SK-N-SH (cell line): Measurements from ENCODE around the gene NDUFS7. TPM values are rescaled to one million over a fixed set of nuclear protein-coding genes. Genes with fewer than 3 reads are reported as not detected.

Experiments used
- CTCF ChIA-PET: fragments of 300-600, 350-600 bp; formaldehyde crosslinking; extraction: SDS; loops from one replicate; lab custom pipeline; 2021; lab: Yijun Ruan, JAX
- POLR2A ChIA-PET: fragments of 350-600 bp; sonication (Branson Sonifier 250); formaldehyde crosslinking; extraction: SDS; loops from one replicate; lab custom pipeline; 2020; ENCODE audit warnings: antibody characterized with exemption, inconsistent platforms; lab: Yijun Ruan, JAX
- DNase-seq: peaks from one replicate; pipeline ENCODE4 v3.0.0; 2012
- H2AFZ ChIP-seq: fragments of 200-600 bp; sonication (generic); 2 replicates; pipeline ENCODE4 v1.8.1; 2016; ENCODE audit warnings: antibody characterized with exemption, mild to moderate bottlenecking, low read depth
- H3F3A ChIP-seq: fragments of 200-600 bp; sonication (generic); replicated peaks from 2 replicates; pipeline ENCODE3; 2016; ENCODE audit warnings: antibody characterized with exemption, mild to moderate bottlenecking; ENCODE audit not compliant: insufficient read depth
- H3K27ac ChIP-seq, 2 experiments: fragments of 200-500 bp in 1 of 2; fragments of 200-600 bp in 1 of 2; sonication (Bioruptor generic) in 1 of 2; sonication (generic), shearing (Covaris generic) in 1 of 2; 2 replicates each; pipeline versions ENCODE4 v1.5.1 to v1.6.1; 2014 to 2016; ENCODE audit warnings: low read depth in 2 of 2, inconsistent platforms in 1 of 2, low read length in 1 of 2, mild to moderate bottlenecking in 1 of 2, mixed read lengths in 1 of 2
- H3K27me3 ChIP-seq: fragments of 200-600 bp; sonication (generic), shearing (Covaris generic); 2 replicates; pipeline ENCODE4 v1.6.1; 2016; ENCODE audit warnings: mixed run types; ENCODE audit not compliant: insufficient read depth
- H3K36me3 ChIP-seq, 2 experiments: fragments of 200-500 bp in 1 of 2; fragments of 200-600 bp in 1 of 2; sonication (Bioruptor generic) in 1 of 2; sonication (generic) in 1 of 2; replicated peaks in 1 of 2; 2 replicates each; pipeline versions ENCODE3 to v1.5.1; 2014 to 2016; ENCODE audit warnings: low read length in 1 of 2, mild to moderate bottlenecking in 1 of 2; ENCODE audit not compliant: insufficient read depth in 2 of 2, control insufficient read depth in 1 of 2
- H3K4me1 ChIP-seq, 2 experiments: fragments of 200-500 bp in 1 of 2; fragments of 200-600 bp in 1 of 2; sonication (Bioruptor generic) in 1 of 2; sonication (generic), shearing (Covaris generic) in 1 of 2; 2 replicates each; pipeline versions ENCODE4 v1.5.1 to v1.6.1; 2014 to 2016; ENCODE audit warnings: low read depth in 1 of 2, low read length in 1 of 2, mixed run types in 1 of 2; ENCODE audit not compliant: insufficient read depth in 2 of 2, control insufficient read depth in 1 of 2
- H3K4me2 ChIP-seq: fragments of 200-600 bp; sonication (generic), shearing (Covaris generic); 2 replicates; pipeline ENCODE4 v1.6.1; 2017; ENCODE audit warnings: mixed run types
- H3K4me3 ChIP-seq, 2 experiments: fragments of 200-500 bp in 1 of 2; fragments of 200-600 bp in 1 of 2; sonication (Bioruptor generic) in 1 of 2; sonication (generic), shearing (Covaris generic) in 1 of 2; 2 replicates each; pipeline versions ENCODE4 v1.5.1 to v1.8.1; 2014 to 2016; ENCODE audit warnings: low read depth in 2 of 2, inconsistent platforms in 1 of 2, low read length in 1 of 2, mild to moderate bottlenecking in 1 of 2, mixed read lengths in 1 of 2, moderate library complexity in 1 of 2
- H3K79me2 ChIP-seq: fragments of 200-600 bp; sonication (generic); 2 replicates; pipeline ENCODE4 v1.8.1; 2017; ENCODE audit warnings: mild to moderate bottlenecking; ENCODE audit not compliant: insufficient read depth
- H3K9ac ChIP-seq: fragments of 200-600 bp; sonication (generic); 2 replicates; pipeline ENCODE4 v1.6.1; 2017; ENCODE audit warnings: mixed run types
- H3K9me2 ChIP-seq: fragments of 200-600 bp; sonication (generic); 2 replicates; pipeline ENCODE4 v1.6.1; 2017; ENCODE audit warnings: mixed run types
- H3K9me3 ChIP-seq: fragments of 200-600 bp; sonication (generic); 2 replicates; pipeline ENCODE4 v1.6.1; 2017; ENCODE audit warnings: mixed run types, mild to moderate bottlenecking, moderate library complexity
- H4K20me1 ChIP-seq: fragments of 200-600 bp; sonication (generic); 2 replicates; pipeline ENCODE4 v1.6.1; 2017; ENCODE audit warnings: mild to moderate bottlenecking, mixed run types; ENCODE audit not compliant: insufficient read depth
- CTCF ChIP-seq: fragments of 200-600 bp; sonication (generic); IDR thresholded peaks from 2 replicates; pipeline ENCODE4 v1.6.1; 2017; ENCODE audit warnings: antibody characterized with exemption, mild to moderate bottlenecking, moderate library complexity
- GABPA ChIP-seq: IDR thresholded peaks from 2 replicates; pipeline ENCODE4 v1.4.0; 2012; ENCODE audit warnings: low read depth, mild to moderate bottlenecking
- MAX ChIP-seq: IDR thresholded peaks from 2 replicates; pipeline ENCODE4 v1.4.0; 2012; ENCODE audit warnings: low read depth
- MEF2A ChIP-seq: IDR thresholded peaks from 2 replicates; pipeline ENCODE4 v1.4.0; 2012; ENCODE audit warnings: low read depth, borderline replicate concordance
- MXI1 ChIP-seq: IDR thresholded peaks from 2 replicates; pipeline ENCODE4 v1.6.1; 2012; ENCODE audit warnings: mild to moderate bottlenecking, low read depth, low read length, improper control_type of control experiment
- NRF1 ChIP-seq: IDR thresholded peaks from 2 replicates; pipeline ENCODE4 v1.6.1; 2012; ENCODE audit warnings: low read depth, mild to moderate bottlenecking, low read length
- PBX3 ChIP-seq: IDR thresholded peaks from 2 replicates; pipeline ENCODE4; 2012
- RCOR1 ChIP-seq: fragments of 150-350 bp; IDR thresholded peaks from 2 replicates; pipeline ENCODE4 v1.6.1; 2017; ENCODE audit warnings: antibody characterized with exemption, low read length
- REST ChIP-seq: IDR thresholded peaks from 2 replicates; pipeline ENCODE4 v1.6.1; 2012; ENCODE audit warnings: mild to moderate bottlenecking, low read depth, low read length, moderate library complexity
- RXRA ChIP-seq: IDR thresholded peaks from 2 replicates; pipeline ENCODE4 v1.4.0; 2012; ENCODE audit warnings: low read depth, mild to moderate bottlenecking, borderline replicate concordance
- TEAD4 ChIP-seq: IDR thresholded peaks from 2 replicates; pipeline ENCODE4 v1.4.0; 2012; ENCODE audit warnings: mild to moderate bottlenecking, borderline replicate concordance; ENCODE audit not compliant: insufficient read depth
- YY1 ChIP-seq: IDR thresholded peaks from 2 replicates; pipeline ENCODE4 v1.4.0; 2012; ENCODE audit warnings: low read depth, mild to moderate bottlenecking
- WGBS: methylation state at CpG from one replicate; pipeline ENCODE4 v1.1.6; 2017; ENCODE audit warnings: low lambda C conversion rate; 5-methylcytosine and 5-hydroxymethylcytosine counted together
- polyA plus RNA-seq, 3 experiments: library from polyadenylated mRNA; depleted of rRNA; stranded (reverse); fragments of >200 nt; gene quantifications; 2 replicates each; pipeline ENCODE4 v1.2.3, GENCODE V29; 2012

The NDUFS7 gene
- polyA plus RNA-seq, 1 of the 3 experiments (the other 2 are of a cell fraction) = 66.4 TPM

GRCh38 chr19:1417681-1418495, 34.2 kb downstream of the NDUFS7 start:
- H3K4me2 ChIP-seq = no peak overlapping the region
- H3F3A ChIP-seq = no peaks in the 10 kb centered on the region
- H3K4me1 ChIP-seq = peaks cover 0 to 8% of the 10 kb centered on the region in 2 experiments; a peak in 2 of 4 replicates
- H3K27me3 ChIP-seq = no peaks in the 10 kb centered on the region
- no peaks in the 10 kb centered on the region for H3K9me2 ChIP-seq
- no peak for DNase-seq
- ChIA-PET CTCF (interaction anchor here (0.6 to 1.7 kb wide), 2 partner anchors 8 to 9 kb away, joined by 3 to 4 read pairs; no protein-coding TSS in a partner anchor), POLR2A (no interaction called here)
- no peaks in the 10 kb centered on the region for H3K9me3 ChIP-seq
- peaks cover 0 to 65% of the 10 kb centered on the region in 2 experiments for H3K36me3 ChIP-seq
- no peak overlapping the region for H3K4me3 ChIP-seq
- H3K79me2 ChIP-seq = peaks cover 82% of the 10 kb centered on the region
- no peak overlapping the region for H3K27ac ChIP-seq
- H3K9ac ChIP-seq = no peak overlapping the region
- TF ChIP-seq MEF2A (no peak), PBX3 (no peak), MAX (no peak), RXRA (no peak), GABPA (no peak)
- TF ChIP-seq, all 33 proteins: peak for 0
- Histone ChIP-seq H2AFZ (no peak overlapping the region), H4K20me1 (peaks cover 70% of the 10 kb centered on the region)
- WGBS = 95% methylated on average over 22 of the region's 30 CpGs

- H3K4me1 ChIP-seq = peaks cover 0 to 8% of the 10 kb centered on the region in 2 experiments; a peak in 2 of 4 replicates
- POLR2A ChIA-PET = no interaction called here
- H3K9me3 ChIP-seq = no peaks in the 10 kb centered on the region
- no peaks in the 10 kb centered on the region for H3K9me2 ChIP-seq
- H3K79me2 ChIP-seq = peaks cover 77% of the 10 kb centered on the region
- H3K27ac ChIP-seq = no peak overlapping the region
- H3K4me3 ChIP-seq = no peak overlapping the region
- peaks cover 5 to 65% of the 10 kb centered on the region in 2 experiments for H3K36me3 ChIP-seq
- H4K20me1 ChIP-seq = peaks cover 67% of the 10 kb centered on the region
- H3K27me3 ChIP-seq = no peaks in the 10 kb centered on the region
- no peak overlapping the region for H3K4me2 ChIP-seq
- no peak overlapping the region for H3K9ac ChIP-seq
- DNase-seq = no peak
- CTCF ChIA-PET = interaction anchor here (1.1 to 1.7 kb wide), 2 partner anchors 10 to 26 kb away, joined by 3 to 4 read pairs; no protein-coding TSS in a partner anchor
- no peaks in the 10 kb centered on the region for H3F3A ChIP-seq
- no peak overlapping the region for H2AFZ ChIP-seq
- TF ChIP-seq MEF2A = no peak
- no peak for TF ChIP-seq MXI1
- 92% methylated on average over 13 of the region's 13 CpGs for WGBS
Observed at GRCh38 chr19:1418496-1418775, 34.7 kb downstream of the NDUFS7 start.

- ChIA-PET POLR2A (no interaction called here), CTCF (interaction anchor here (1.0 to 1.7 kb wide), 3 partner anchors 11 to 25 kb away, joined by 3 to 4 read pairs (median 3); no protein-coding TSS in a partner anchor)
- Histone ChIP-seq H3K27me3 (no peaks in the 10 kb centered on the region), H4K20me1 (peaks cover 59% of the 10 kb centered on the region), H3K9me2 (no peaks in the 10 kb centered on the region), H3K79me2 (peaks cover 70% of the 10 kb centered on the region), H3K9me3 (no peaks in the 10 kb centered on the region), H3K4me1 (peaks cover 0 to 8% of the 10 kb centered on the region in 2 experiments; a peak in 2 of 4 replicates), H3K36me3 (peaks cover 7 to 71% of the 10 kb centered on the region in 2 experiments), H3K4me2 (no peak overlapping the region), H2AFZ (no peak overlapping the region), H3K4me3 (no peak overlapping the region), H3K9ac (no peak overlapping the region), H3F3A (no peaks in the 10 kb centered on the region), H3K27ac (no peak overlapping the region)
- DNase-seq = no peak
- 96% methylated on average over 13 of the region's 21 CpGs for WGBS
- TF ChIP-seq CTCF = no peak
- no peak for TF ChIP-seq NRF1
- TF ChIP-seq TEAD4 = no peak
- TF ChIP-seq YY1 = no peak
- no peak for TF ChIP-seq REST
- no peak for TF ChIP-seq RCOR1
Observed at GRCh38 chr19:1418951-1419738, 35.4 kb downstream of the NDUFS7 start.
